ENCODE data around the gene KLRC2. TPM values are rescaled to one million over a fixed set of nuclear protein-coding genes. Genes with fewer than 3 reads are reported as not detected.
"Not testable (repeated sequence)": the region's sequence is repeated elsewhere in the genome, so short reads cannot be mapped to it uniquely, and the experiment has no call there.

Gene KLRC2
- total RNA-seq, 1 donor: 0.36 TPM

DNA sequence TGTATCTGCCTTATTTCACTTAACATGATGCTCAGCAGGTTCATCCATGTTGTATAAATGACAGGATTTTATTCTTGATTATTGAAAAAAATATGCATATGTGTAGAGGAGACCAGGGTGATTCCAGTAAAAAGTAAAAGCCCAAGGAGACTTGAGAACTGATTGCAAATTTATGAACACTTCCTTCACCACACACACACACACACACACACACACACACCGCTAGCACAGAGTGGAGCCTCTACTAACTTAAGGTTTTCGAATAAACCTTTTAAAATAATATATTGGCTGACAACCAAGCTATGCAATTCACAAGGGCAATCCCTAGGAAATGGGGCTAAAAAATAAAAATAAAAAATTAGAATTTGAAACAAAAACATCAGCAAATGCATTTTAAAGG lies 37.6 kb downstream of the KLRC2 start:
- Histone ChIP-seq H3K4me1 (ENCODE audit: insufficient read depth, low read length) (no peaks in the 10 kb centered on the region), H3K27me3 (ENCODE audit: insufficient read depth, low read length) (no peaks in the 10 kb centered on the region)
- no peak for DNase-seq (ENCODE audit: insufficient read length, low spot score, missing footprints)

DNA sequence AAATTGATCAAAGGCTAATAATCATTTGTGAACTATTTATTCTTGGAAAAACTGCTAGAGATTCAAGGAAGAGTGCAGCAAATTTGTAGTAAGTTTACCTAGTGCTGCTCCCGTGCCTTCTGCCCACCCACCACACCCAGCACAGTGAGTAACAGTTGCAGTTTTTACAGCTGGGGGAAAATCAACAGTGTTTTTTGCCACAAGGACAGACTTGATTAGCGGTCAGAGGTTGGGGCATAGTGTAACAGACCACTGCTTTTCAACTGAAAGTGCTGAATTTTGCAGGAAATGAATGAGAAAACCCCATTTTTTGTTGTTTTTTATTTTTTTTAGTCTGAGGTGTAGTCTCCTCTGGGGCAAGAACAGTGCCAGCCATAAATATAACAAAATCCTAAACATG lies 38.5 kb downstream of the KLRC2 start:
- DNase-seq (ENCODE audit: insufficient read length, low spot score, missing footprints): no peak
- H3K27me3 ChIP-seq (ENCODE audit: insufficient read depth, low read length): no peaks in the 10 kb centered on the region
- H3K27ac ChIP-seq (ENCODE audit: low read depth, low read length): no peak overlapping the region
- no peak overlapping the region for H2AFZ ChIP-seq (ENCODE audit: low read length)
- H3K36me3 ChIP-seq (ENCODE audit: insufficient read depth, low read length): no peaks in the 10 kb centered on the region
- no peak overlapping the region for H3K4me2 ChIP-seq (ENCODE audit: insufficient read depth, low read length)
- TF ChIP-seq, protein P1, sequence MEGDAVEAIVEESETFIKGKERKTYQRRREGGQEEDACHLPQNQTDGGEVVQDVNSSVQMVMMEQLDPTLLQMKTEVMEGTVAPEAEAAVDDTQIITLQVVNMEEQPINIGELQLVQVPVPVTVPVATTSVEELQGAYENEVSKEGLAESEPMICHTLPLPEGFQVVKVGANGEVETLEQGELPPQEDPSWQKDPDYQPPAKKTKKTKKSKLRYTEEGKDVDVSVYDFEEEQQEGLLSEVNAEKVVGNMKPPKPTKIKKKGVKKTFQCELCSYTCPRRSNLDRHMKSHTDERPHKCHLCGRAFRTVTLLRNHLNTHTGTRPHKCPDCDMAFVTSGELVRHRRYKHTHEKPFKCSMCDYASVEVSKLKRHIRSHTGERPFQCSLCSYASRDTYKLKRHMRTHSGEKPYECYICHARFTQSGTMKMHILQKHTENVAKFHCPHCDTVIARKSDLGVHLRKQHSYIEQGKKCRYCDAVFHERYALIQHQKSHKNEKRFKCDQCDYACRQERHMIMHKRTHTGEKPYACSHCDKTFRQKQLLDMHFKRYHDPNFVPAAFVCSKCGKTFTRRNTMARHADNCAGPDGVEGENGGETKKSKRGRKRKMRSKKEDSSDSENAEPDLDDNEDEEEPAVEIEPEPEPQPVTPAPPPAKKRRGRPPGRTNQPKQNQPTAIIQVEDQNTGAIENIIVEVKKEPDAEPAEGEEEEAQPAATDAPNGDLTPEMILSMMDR (IDR thresholded peaks at IDR 0.05; ENCODE audit: extremely low read depth, low read depth, low read length): no peak
- no peaks in the 10 kb centered on the region for H3K79me2 ChIP-seq (ENCODE audit: insufficient read depth, low read length)
- H3K4me3 ChIP-seq (ENCODE audit: insufficient read depth, low read length): no peak overlapping the region
- H4K20me1 ChIP-seq (ENCODE audit: insufficient read depth, low read length): no peaks in the 10 kb centered on the region
- H3K9me3 ChIP-seq (ENCODE audit: low read depth, low read length): no peaks in the 10 kb centered on the region
- peaks cover 7% of the 10 kb centered on the region for H3K4me1 ChIP-seq (ENCODE audit: insufficient read depth, low read length)

More for the DNA sequence above, 37.6 kb downstream of the KLRC2 start:
- Histone ChIP-seq H3K79me2 (ENCODE audit: insufficient read depth, low read length) (no peaks in the 10 kb centered on the region), H3K4me2 (ENCODE audit: insufficient read depth, low read length) (no peak overlapping the region), H3K9me3 (ENCODE audit: low read depth, low read length) (no peaks in the 10 kb centered on the region), H2AFZ (ENCODE audit: low read length) (no peak overlapping the region), H3K36me3 (ENCODE audit: insufficient read depth, low read length) (no peaks in the 10 kb centered on the region), H3K27ac (ENCODE audit: low read depth, low read length) (no peak overlapping the region), H3K4me3 (ENCODE audit: insufficient read depth, low read length) (no peak overlapping the region), H4K20me1 (ENCODE audit: insufficient read depth, low read length) (no peaks in the 10 kb centered on the region)
- TF ChIP-seq, protein P1 (IDR thresholded peaks at IDR 0.05; ENCODE audit: extremely low read depth, low read depth, low read length): no peak

DNA sequence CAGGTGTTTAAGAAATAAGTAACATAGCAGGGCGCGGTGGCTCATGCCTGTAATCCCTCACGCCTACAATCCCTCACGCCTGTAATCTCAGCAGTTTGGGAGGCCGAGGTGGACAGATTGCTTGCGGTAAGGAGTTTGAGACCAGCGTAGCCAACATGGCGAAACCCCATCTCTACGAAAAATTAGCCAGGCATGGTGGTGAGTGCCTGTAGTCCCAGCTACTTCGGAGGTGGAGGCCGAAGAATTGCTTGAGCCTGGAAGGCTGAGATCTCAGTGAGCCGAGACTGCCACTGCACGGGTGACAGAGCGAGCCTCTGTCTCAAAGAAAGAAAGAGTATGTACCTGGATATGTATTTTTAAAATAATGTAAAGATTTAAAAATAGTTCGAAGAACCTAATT lies 39.6 kb downstream of the KLRC2 start:
- not testable (repeated sequence) for H3K27ac ChIP-seq (ENCODE audit: low read depth, low read length); H4K20me1 ChIP-seq (ENCODE audit: insufficient read depth, low read length); H3K36me3 ChIP-seq (ENCODE audit: insufficient read depth, low read length); H3K9me3 ChIP-seq (ENCODE audit: low read depth, low read length); H3K4me3 ChIP-seq (ENCODE audit: insufficient read depth, low read length); H3K27me3 ChIP-seq (ENCODE audit: insufficient read depth, low read length); H3K79me2 ChIP-seq (ENCODE audit: insufficient read depth, low read length); DNase-seq (ENCODE audit: insufficient read length, low spot score, missing footprints)
- Histone ChIP-seq H3K4me1 (ENCODE audit: insufficient read depth, low read length) (peaks cover 13% of the 10 kb centered on the region), H2AFZ (ENCODE audit: low read length) (peak overlapping the region; percentile 38), H3K4me2 (ENCODE audit: insufficient read depth, low read length) (peak overlapping the region; percentile 70)

DNA sequence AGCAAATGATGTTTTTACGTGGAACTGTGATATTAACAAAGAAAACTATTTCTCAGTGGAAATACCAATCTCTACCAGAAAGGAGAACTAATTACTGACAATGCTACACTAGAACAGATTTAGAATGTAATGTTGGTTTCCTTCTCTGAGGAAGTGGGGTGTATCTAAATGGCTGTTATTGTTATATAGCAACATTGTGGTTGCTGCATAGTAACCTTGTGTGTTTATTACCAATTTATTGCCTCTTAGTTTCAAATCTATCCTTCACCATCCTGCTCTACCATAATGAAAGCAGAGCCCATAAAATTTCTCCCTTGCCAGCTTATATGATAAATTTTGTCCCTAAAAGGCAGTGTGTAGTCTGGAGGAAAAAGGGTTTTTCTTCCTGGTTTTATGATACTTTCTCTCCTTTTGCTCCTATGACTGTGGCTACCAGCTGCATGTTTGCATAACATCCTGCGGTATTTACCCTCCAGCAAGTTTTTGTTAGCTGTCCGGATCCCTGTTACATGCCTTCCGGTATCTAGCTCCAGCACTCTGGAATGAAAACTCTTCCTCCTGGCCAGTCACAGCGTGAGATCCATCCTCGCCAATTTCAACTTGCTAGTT lies 40.3 kb downstream of the KLRC2 start:
- Histone ChIP-seq H3K36me3 (ENCODE audit: insufficient read depth, low read length) (no peaks in the 10 kb centered on the region), H3K4me1 (ENCODE audit: insufficient read depth, low read length) (peaks cover 13% of the 10 kb centered on the region), H3K4me2 (ENCODE audit: insufficient read depth, low read length) (peak overlapping the region; percentile 70), H4K20me1 (ENCODE audit: insufficient read depth, low read length) (no peaks in the 10 kb centered on the region), H3K79me2 (ENCODE audit: insufficient read depth, low read length) (no peaks in the 10 kb centered on the region), H3K9me3 (ENCODE audit: low read depth, low read length) (no peaks in the 10 kb centered on the region), H3K27me3 (ENCODE audit: insufficient read depth, low read length) (no peaks in the 10 kb centered on the region), H3K27ac (ENCODE audit: low read depth, low read length) (peak overlapping the region; percentile 66), H3K4me3 (ENCODE audit: insufficient read depth, low read length) (peak overlapping the region; percentile 33), H2AFZ (ENCODE audit: low read length) (peak overlapping the region; percentile 76)
- TF ChIP-seq, protein P1 (IDR thresholded peaks at IDR 0.05; ENCODE audit: extremely low read depth, low read depth, low read length): no peak
- peak; percentile 78 for DNase-seq (ENCODE audit: insufficient read length, low spot score, missing footprints)

DNA sequence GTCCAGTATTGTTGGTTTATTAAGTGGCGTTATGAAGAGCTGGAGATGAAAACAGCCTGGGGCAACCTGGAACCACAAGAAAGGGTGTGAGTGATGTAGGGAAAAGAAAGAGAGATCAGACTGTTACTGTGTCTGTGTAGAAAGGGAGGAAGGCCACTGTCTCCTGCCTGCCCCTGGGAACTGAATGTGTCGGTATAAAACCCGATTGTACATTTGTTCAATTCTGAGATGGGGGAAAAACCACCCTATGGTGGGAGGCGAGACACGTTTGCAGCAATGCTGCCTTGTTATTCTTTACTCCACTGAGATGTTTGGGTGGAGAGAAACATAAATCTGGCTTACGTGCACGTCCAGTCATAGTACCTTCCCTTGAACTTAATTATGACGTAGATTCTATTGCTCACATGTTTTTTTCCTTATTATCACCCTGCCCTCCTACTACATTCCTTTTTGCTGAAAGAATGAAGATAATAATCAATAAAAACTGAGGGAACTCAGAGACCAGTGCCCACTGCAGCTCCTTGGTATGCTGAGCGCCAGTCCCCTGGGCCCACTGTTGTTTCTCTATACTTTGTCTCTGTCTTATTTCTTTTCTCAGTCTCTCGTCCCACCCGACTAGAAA lies 41.2 kb downstream of the KLRC2 start:
- not testable (repeated sequence) for H3K9me3 ChIP-seq (ENCODE audit: low read depth, low read length); H3K4me2 ChIP-seq (ENCODE audit: insufficient read depth, low read length); H3K4me3 ChIP-seq (ENCODE audit: insufficient read depth, low read length); DNase-seq (ENCODE audit: insufficient read length, low spot score, missing footprints); H2AFZ ChIP-seq (ENCODE audit: low read length); H3K27me3 ChIP-seq (ENCODE audit: insufficient read depth, low read length); H3K36me3 ChIP-seq (ENCODE audit: insufficient read depth, low read length); H3K79me2 ChIP-seq (ENCODE audit: insufficient read depth, low read length); H4K20me1 ChIP-seq (ENCODE audit: insufficient read depth, low read length)
- Histone ChIP-seq H3K27ac (ENCODE audit: low read depth, low read length) (peak overlapping the region; percentile 66), H3K4me1 (ENCODE audit: insufficient read depth, low read length) (peaks cover 13% of the 10 kb centered on the region)
